Left lobe of liver (tissue), 2 donors: Measurements from ENCODE around the gene NEU1. TPM values are rescaled to one million over a fixed set of nuclear protein-coding genes. Genes with fewer than 3 reads are reported as not detected.
A peak's percentile ranks its signal among the peaks of the same experiment; 100 is the strongest.
"Not testable (repeated sequence)": the region's sequence is repeated elsewhere in the genome, so short reads cannot be mapped to it uniquely, and the experiment has no call there.

Source experiments
- ATAC-seq: fragments of 200-7000 bp; cut with Tn5 transposase; one replicate; pipeline ENCODE4 v1.9.1; 2020; ENCODE audit warnings: mild to moderate bottlenecking, moderate library complexity
- DNase-seq: peaks from one replicate; pipeline ENCODE4 v3.0.0-alpha.2; 2020; ENCODE audit warnings: low spot score
- total RNA-seq: library from RNA; stranded (reverse); gene quantifications from one replicate; pipeline ENCODE4 v1.2.1, GENCODE V29; 2021
- donor health status: DM: no; HTN: no; CAD: no; lungs with moderate emphysema.
- donor health status: DM: no; HTN: yes; CAD: no.

NEU1 gene
- total RNA-seq, 1 donor from 2014 or later: 20.1 TPM

GRCh38 chr6:31847276-31847978 is 15.2 kb downstream of the NEU1 start:
- DNase-seq (no peak), ATAC-seq (no peak)

GRCh38 chr6:31844507-31844906 is 18.1 kb downstream of the NEU1 start:
- DNase-seq (no peak), ATAC-seq (peak; percentile 62)

- DNase-seq (no peak), ATAC-seq (no peak)
These were observed 20.6 kb downstream of the NEU1 start for GRCh38 chr6:31842053-31842452.

GRCh38 chr6:31839779-31840126 is 22.9 kb downstream of the NEU1 start:
- ATAC-seq, DNase-seq: not testable (repeated sequence)

- no peak for ATAC-seq
- no peak for DNase-seq
These were observed 23.7 kb downstream of the NEU1 start for GRCh38 chr6:31838968-31839367.

GRCh38 chr6:31838114-31838553 is 24.5 kb downstream of the NEU1 start:
- not testable (repeated sequence) for ATAC-seq, DNase-seq

GRCh38 chr6:31837369-31838113 is 25.1 kb downstream of the NEU1 start:
- DNase-seq: no peak
- no peak for ATAC-seq

GRCh38 chr6:31836474-31837368 is 25.9 kb downstream of the NEU1 start:
- DNase-seq: no peak

GRCh38 chr6:31836047-31836473 is 26.6 kb downstream of the NEU1 start:
- DNase-seq: no peak
- ATAC-seq: no peak

More at GRCh38 chr6:31836474-31837368, 25.9 kb downstream of the NEU1 start:
- peak; percentile 10 for ATAC-seq

- ATAC-seq (peak; percentile 76), DNase-seq (peak; percentile 91)
These were observed 28.0 kb downstream of the NEU1 start for GRCh38 chr6:31834367-31835250.

- ATAC-seq (no peak), DNase-seq (no peak)
These were observed 31.0 kb downstream of the NEU1 start for GRCh38 chr6:31831350-31832215.

- ATAC-seq (no peak), DNase-seq (no peak)
These were observed 31.7 kb downstream of the NEU1 start for GRCh38 chr6:31830886-31831335.

GRCh38 chr6:31829633-31830283 is 32.9 kb downstream of the NEU1 start:
- ATAC-seq: no peak

GRCh38 chr6:31827286-31828079 is 35.1 kb downstream of the NEU1 start, which contains the start of gene HSPA1B:
TSS of gene HSPA1B (plus strand) at chr6:31827738. CDS start at chr6:31827951, 213 bp downstream.
- ATAC-seq (peak; percentile 62), DNase-seq (peak; percentile 99)

More at GRCh38 chr6:31829633-31830283, 32.9 kb downstream of the NEU1 start:
- DNase-seq: peak; percentile 70

GRCh38 chr6:31826793-31827285 is 35.8 kb downstream of the NEU1 start:
- peak; percentile 71 for DNase-seq
- no peak for ATAC-seq

GRCh38 chr6:31825553-31825952 is 37.1 kb downstream of the NEU1 start:
- ATAC-seq (no peak), DNase-seq (no peak)

GRCh38 chr6:31823592-31824196 is 38.9 kb downstream of the NEU1 start:
- not testable (repeated sequence) for ATAC-seq, DNase-seq
